ENCODE results near the gene IL31. TPM values are rescaled to one million over a fixed set of nuclear protein-coding genes. Genes with fewer than 3 reads are reported as not detected.

The IL31 gene
- total RNA-seq, 1 donor from 2014 or later, result not detected

DNA sequence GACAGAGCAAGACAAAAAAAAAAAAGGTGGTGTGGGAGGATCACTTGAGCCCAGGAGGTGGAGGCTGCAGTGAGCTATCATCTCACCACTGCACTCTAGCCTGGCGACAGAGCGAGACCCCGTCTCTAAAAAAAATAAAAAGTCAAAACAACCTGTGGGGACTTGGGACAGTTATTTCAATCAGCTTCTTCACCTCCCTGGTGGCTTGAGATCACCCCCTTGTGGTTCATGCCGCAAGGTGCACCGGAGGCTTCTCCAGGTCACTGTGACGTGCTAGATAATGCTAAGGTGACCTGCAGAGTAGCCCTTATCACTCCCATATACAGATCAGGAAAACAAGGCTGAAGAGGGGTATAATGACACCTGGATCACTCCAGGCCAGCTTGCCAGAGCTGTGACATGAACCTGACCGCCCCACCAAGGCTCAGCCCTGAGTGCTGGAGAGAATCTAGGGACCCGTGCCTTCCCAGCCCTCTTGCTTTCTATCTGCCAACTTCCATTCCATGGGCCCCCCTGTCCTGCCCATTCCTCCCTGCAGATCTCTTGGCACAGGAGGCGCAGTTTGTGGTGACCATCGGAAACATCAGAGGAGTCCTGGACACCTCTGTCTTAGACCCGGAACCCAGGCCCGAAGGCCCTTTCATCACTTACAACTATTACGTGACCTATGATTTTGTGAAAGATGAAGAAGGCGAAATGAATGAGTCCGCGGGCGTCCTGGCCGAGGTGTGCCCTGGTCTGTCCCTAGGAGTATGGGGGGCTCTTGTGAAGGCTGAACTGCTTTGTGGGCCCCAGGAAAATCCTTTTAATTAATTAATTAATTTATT lies 17.0 kb upstream of the IL31 start:
- H3K9me3 Mint-ChIP-seq (ENCODE audit: unreplicated experiment), result peaks cover 5% of the 10 kb centered on the region
- TF ChIP-seq, protein P1, sequence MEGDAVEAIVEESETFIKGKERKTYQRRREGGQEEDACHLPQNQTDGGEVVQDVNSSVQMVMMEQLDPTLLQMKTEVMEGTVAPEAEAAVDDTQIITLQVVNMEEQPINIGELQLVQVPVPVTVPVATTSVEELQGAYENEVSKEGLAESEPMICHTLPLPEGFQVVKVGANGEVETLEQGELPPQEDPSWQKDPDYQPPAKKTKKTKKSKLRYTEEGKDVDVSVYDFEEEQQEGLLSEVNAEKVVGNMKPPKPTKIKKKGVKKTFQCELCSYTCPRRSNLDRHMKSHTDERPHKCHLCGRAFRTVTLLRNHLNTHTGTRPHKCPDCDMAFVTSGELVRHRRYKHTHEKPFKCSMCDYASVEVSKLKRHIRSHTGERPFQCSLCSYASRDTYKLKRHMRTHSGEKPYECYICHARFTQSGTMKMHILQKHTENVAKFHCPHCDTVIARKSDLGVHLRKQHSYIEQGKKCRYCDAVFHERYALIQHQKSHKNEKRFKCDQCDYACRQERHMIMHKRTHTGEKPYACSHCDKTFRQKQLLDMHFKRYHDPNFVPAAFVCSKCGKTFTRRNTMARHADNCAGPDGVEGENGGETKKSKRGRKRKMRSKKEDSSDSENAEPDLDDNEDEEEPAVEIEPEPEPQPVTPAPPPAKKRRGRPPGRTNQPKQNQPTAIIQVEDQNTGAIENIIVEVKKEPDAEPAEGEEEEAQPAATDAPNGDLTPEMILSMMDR (IDR thresholded peaks at IDR 0.05; ENCODE audit: partially characterized antibody, unreplicated experiment), result peak; percentile 75
- no peaks in the 10 kb centered on the region for H3K27me3 Mint-ChIP-seq (ENCODE audit: unreplicated experiment)
- peaks cover 14% of the 10 kb centered on the region for H3K36me3 Mint-ChIP-seq (ENCODE audit: unreplicated experiment)
- peak overlapping the region; percentile 11 for H3K4me3 Mint-ChIP-seq (ENCODE audit: unreplicated experiment)
- H3K4me1 Mint-ChIP-seq (ENCODE audit: low read depth, unreplicated experiment), result no peaks in the 10 kb centered on the region
- no peak overlapping the region for H3K27ac Mint-ChIP-seq (ENCODE audit: unreplicated experiment)
- peak; percentile 82 for DNase-seq

DNA sequence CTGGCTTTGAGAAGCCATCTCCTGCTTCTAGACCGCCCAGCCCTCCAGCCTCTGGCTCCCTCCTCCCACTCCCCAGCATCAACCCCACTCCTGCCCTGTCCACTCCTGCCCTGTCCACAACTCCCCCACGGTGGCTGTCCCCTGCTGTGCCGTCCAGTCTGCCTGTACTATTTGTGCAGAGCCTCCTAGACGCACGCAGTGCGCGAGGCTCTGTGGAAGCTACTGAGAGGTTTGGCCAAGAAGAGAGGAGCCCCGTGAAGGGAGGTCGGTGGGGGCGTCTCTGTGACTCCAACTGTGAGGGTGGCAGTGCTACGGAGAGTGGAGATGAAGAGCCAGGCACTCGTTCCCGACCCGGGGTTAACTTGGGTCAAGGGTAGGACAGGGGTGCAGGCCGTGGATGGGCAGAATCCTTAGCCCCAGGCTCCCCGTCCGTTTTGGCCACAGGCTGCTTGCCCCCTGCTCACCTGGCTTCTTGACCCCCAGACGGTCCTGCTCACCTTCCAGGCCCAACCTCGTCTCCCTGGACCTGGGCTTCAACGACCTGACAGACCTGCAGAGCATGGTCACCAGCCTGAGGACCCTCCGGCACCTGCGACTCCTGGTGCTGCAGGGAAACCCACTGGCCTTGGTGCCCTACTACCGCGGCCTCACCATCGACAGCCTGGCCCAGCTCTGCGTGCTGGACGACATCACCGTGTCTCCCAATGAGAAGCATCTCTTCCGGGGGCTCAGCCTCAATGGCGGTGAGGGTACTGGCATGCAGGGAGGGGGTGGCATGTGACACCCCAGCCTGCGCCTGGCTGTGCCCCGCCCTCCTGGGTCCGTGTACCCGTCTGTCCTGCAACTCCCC lies 15.8 kb upstream of the IL31 start:
- Mint-ChIP-seq H3K27me3 (ENCODE audit: unreplicated experiment) (no peaks in the 10 kb centered on the region), H3K27ac (ENCODE audit: unreplicated experiment) (no peak overlapping the region), H3K9me3 (ENCODE audit: unreplicated experiment) (peaks cover 2% of the 10 kb centered on the region), H3K4me1 (ENCODE audit: low read depth, unreplicated experiment) (no peaks in the 10 kb centered on the region), H3K36me3 (ENCODE audit: unreplicated experiment) (peaks cover 2% of the 10 kb centered on the region), H3K4me3 (ENCODE audit: unreplicated experiment) (no peak overlapping the region)
- TF ChIP-seq, protein P1 (IDR thresholded peaks at IDR 0.05; ENCODE audit: partially characterized antibody, unreplicated experiment), result no peak
- no peak for DNase-seq

DNA sequence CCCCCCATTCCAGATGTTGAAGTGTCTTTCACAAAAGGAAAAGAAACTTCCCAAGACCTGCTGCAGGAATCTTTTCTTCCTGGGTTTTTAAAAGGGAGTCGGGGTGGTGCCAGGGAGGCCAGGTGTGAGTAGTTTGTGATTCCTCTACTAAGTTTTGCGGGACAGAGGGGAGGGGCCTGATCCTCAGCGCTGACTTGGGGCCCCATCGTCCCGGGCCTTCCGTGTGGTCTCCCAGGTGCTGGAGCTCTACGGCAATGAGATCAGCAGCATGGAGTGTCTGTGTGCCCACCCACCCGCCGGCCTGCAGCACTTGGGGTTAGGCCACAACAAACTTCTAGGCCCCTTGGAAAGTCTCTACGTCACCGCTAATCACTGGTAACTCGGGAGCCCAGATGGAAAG lies 13.4 kb upstream of the IL31 start:
- Mint-ChIP-seq H3K4me1 (ENCODE audit: low read depth, unreplicated experiment) (peaks cover 3% of the 10 kb centered on the region), H3K36me3 (ENCODE audit: unreplicated experiment) (no peaks in the 10 kb centered on the region), H3K27me3 (ENCODE audit: unreplicated experiment) (peaks cover 3% of the 10 kb centered on the region), H3K4me3 (ENCODE audit: unreplicated experiment) (no peak overlapping the region), H3K27ac (ENCODE audit: unreplicated experiment) (no peak overlapping the region), H3K9me3 (ENCODE audit: unreplicated experiment) (peaks cover 8% of the 10 kb centered on the region)
- DNase-seq, result no peak
- TF ChIP-seq, protein P1 (IDR thresholded peaks at IDR 0.05; ENCODE audit: partially characterized antibody, unreplicated experiment), result no peak

DNA sequence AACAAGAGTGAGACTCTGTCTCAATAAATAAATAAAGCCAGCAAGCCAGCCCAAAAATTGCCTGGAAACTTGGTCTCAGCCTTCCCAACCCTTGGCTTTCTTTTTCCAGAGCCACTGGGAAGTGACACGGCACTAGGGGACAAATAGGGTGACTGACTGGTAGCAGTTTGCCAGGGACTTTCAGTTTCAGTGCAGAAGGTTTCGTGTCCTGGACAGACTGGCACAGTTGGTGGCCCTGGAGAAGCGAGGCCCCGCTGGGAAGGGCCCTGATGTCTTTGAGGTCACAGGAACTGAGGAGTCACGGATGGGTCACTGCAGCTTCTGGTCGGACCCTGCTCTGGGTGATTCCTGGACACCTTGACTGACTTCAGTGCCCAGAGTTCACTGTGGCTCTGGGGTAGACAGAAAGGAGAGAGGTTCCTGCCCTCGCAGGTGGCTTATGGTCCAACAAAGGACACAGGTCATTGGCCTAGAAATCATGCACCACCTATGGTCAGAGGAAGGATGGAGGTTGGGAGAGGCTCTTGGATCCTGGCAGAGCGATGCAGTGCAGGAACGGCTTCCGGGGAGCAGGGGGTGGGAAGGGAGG lies 11.6 kb upstream of the IL31 start:
- no peak for DNase-seq
- TF ChIP-seq, protein P1 (IDR thresholded peaks at IDR 0.05; ENCODE audit: partially characterized antibody, unreplicated experiment), result no peak
- H3K9me3 Mint-ChIP-seq (ENCODE audit: unreplicated experiment), result peaks cover 8% of the 10 kb centered on the region
- no peak overlapping the region for H3K27ac Mint-ChIP-seq (ENCODE audit: unreplicated experiment)
- peaks cover 5% of the 10 kb centered on the region for H3K27me3 Mint-ChIP-seq (ENCODE audit: unreplicated experiment)
- H3K36me3 Mint-ChIP-seq (ENCODE audit: unreplicated experiment), result no peaks in the 10 kb centered on the region
- no peak overlapping the region for H3K4me3 Mint-ChIP-seq (ENCODE audit: unreplicated experiment)
- peaks cover 3% of the 10 kb centered on the region for H3K4me1 Mint-ChIP-seq (ENCODE audit: low read depth, unreplicated experiment)

All from glutamatergic neuron (in vitro differentiated cells).